Kidney (tissue), 14 donors: ENCODE measurements around the gene CCDC191. TPM values are rescaled to one million over a fixed set of nuclear protein-coding genes. Genes with fewer than 3 reads are reported as not detected.

Source experiments
- DNase-seq, 5 donors: peaks; one replicate each; pipeline ENCODE4 v3.0.0-alpha.2; 2013 to 2020
- FAIRE-seq: peaks from 2 replicates; lab custom pipeline; 2012; peaks lifted over from hg19 to GRCh38; lab: Jason Lieb, UNC
- H3K27ac ChIP-seq, 2 donors: one replicate each; pipeline ENCODE4 v1.7.0; 2013; ENCODE audit warnings: low read depth in 2 of 2, low read length in 2 of 2, inconsistent platforms in 1 of 2
- H3K27me3 ChIP-seq: one replicate; pipeline ENCODE4 v1.7.1; 2013; ENCODE audit warnings: low read length, inconsistent platforms; ENCODE audit not compliant: control insufficient read depth, insufficient read depth
- H3K36me3 ChIP-seq, 3 donors: one replicate each; pipeline versions ENCODE4 v1.7.0 to v1.7.1; 2013; ENCODE audit warnings: low read length in 3 of 3, control low read depth in 1 of 3, inconsistent platforms in 1 of 3; ENCODE audit not compliant: insufficient read depth in 3 of 3, control insufficient read depth in 2 of 3
- H3K4me1 ChIP-seq, 3 donors: one replicate each; pipeline versions ENCODE4 v1.7.0 to v1.7.1; 2013; ENCODE audit warnings: low read length in 3 of 3, inconsistent platforms in 1 of 3, low read depth in 1 of 3; ENCODE audit not compliant: control insufficient read depth in 2 of 3, insufficient read depth in 2 of 3
- H3K4me3 ChIP-seq, 3 donors: one replicate each; pipeline versions ENCODE4 v1.7.0 to v1.8.1; 2013; ENCODE audit warnings: low read length in 3 of 3, control low read depth in 1 of 3, inconsistent platforms in 1 of 3
- H3K9ac ChIP-seq, 3 donors: one replicate each; pipeline versions ENCODE4 v1.7.0 to v1.7.1; 2013; ENCODE audit warnings: low read length in 3 of 3, control low read depth in 1 of 3, inconsistent platforms in 1 of 3
- H3K9me3 ChIP-seq, 3 donors: one replicate each; pipeline versions ENCODE4 v1.7.0 to v1.7.1; 2013; ENCODE audit warnings: low read length in 3 of 3, control low read depth in 1 of 3, inconsistent platforms in 1 of 3; ENCODE audit not compliant: control insufficient read depth in 2 of 3, insufficient read depth in 1 of 3
- intact Hi-C: fragments of 100-400 bp; cut with DNase I; formaldehyde crosslinking; loops from one replicate; pipeline ENCODE4 v1.11.1; 2022
- polyA plus RNA-seq: library from polyadenylated mRNA; stranded (reverse); fragments of 350-450 nt; fragmentation: Illumina TruSeq; extraction: RNeasy Lipid Tissue Mini Kit (QIAGEN cat#74804); gene quantifications from one replicate; pipeline ENCODE4 v1.2.3, GENCODE V29; 2014; ENCODE audit warnings: low read depth, low replicate concordance; ENCODE audit not compliant: insufficient read depth
- total RNA-seq: library from RNA; stranded (reverse); fragmentation: NEBNext Ultra II Directional; extraction: Animal tissue kit (Norgen Biotek cat#: 25700); gene quantifications from one replicate; pipeline ENCODE4 v1.2.1, GENCODE V29; 2021
- TF ChIP-seq, protein P1 (sequence below): IDR thresholded peaks from 3 replicates; pipeline ENCODE4 v1.5.1; 2012; ENCODE audit warnings: mild to moderate bottlenecking, moderate library complexity, borderline replicate concordance; ENCODE audit not compliant: insufficient read depth; ENCODE audit errors: extremely low read depth
- donor health status: control.
- donor health status: control.
- donor health status: control.
- donor health status: control.
- donor health status: control.
- donor health status: DM: yes; HTN: yes; CAD: no.
- donor health status: Normal renal cell carcinoma (clear cell type).

CCDC191 gene
- total and polyA plus RNA-seq, 2 donors from 2014 or later = 3.7 to 11.7 TPM

DNA sequence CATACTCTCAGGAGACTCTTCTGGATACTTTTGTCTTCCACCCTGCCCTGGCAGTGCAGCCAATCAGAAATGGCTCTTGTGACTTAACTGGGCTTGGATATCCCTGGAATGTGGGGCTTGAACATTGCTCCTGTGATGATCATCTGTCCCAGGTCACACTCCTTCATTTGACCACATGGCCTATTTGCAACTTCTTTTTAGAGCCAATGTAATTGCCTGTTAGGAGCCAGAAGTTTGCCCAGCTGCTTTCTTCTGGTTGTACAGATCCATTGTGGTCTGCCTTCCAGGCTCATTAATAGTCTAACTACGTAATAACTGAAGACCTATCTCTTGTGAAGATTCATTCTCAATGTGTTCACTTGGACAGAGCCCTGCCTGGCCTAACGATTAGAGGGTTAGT is 30.0 kb upstream of the CCDC191 start:
- Histone ChIP-seq H3K27ac (no peak overlapping the region), H3K36me3 (peaks cover 2 to 21% (median 6%) of the 10 kb centered on the region in 3 donors), H3K27me3 (no peaks in the 10 kb centered on the region), H3K9ac (no peak overlapping the region), H3K4me1 (no peaks in the 10 kb centered on the region), H3K9me3 (no peaks in the 10 kb centered on the region), H3K4me3 (no peak overlapping the region)
- TF ChIP-seq, protein P1, sequence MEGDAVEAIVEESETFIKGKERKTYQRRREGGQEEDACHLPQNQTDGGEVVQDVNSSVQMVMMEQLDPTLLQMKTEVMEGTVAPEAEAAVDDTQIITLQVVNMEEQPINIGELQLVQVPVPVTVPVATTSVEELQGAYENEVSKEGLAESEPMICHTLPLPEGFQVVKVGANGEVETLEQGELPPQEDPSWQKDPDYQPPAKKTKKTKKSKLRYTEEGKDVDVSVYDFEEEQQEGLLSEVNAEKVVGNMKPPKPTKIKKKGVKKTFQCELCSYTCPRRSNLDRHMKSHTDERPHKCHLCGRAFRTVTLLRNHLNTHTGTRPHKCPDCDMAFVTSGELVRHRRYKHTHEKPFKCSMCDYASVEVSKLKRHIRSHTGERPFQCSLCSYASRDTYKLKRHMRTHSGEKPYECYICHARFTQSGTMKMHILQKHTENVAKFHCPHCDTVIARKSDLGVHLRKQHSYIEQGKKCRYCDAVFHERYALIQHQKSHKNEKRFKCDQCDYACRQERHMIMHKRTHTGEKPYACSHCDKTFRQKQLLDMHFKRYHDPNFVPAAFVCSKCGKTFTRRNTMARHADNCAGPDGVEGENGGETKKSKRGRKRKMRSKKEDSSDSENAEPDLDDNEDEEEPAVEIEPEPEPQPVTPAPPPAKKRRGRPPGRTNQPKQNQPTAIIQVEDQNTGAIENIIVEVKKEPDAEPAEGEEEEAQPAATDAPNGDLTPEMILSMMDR = no peak
- no peak for FAIRE-seq
- intact Hi-C loops = no loop called here
- DNase-seq = no peak

DNA sequence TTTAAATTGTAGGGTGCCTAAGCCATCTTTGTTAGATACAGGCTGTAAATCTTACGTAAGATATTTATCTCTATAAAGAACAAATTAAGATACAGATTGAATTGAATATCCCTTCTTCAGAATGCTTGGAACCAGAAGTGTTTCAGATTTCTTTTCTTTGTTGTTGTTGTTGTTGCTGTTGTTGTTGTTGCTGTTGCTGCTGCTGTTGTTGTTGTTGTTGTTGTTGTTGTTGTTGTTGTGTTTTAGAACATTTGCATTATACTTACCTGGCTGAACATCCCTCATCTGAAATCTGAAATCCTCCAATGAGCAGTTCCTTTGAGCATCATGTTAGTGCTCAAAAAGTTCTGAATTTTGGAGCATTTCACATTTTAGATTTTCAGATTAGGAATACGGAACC is 26.8 kb upstream of the CCDC191 start:
- H3K27ac ChIP-seq = no peak overlapping the region
- no peak overlapping the region for H3K4me3 ChIP-seq
- H3K4me1 ChIP-seq = no peaks in the 10 kb centered on the region
- intact Hi-C loops = no loop called here
- H3K9ac ChIP-seq = no peak overlapping the region
- H3K27me3 ChIP-seq = no peaks in the 10 kb centered on the region
- TF ChIP-seq, protein P1 = no peak
- H3K36me3 ChIP-seq = peaks cover 2 to 34% (median 12%) of the 10 kb centered on the region in 3 donors
- no peaks in the 10 kb centered on the region for H3K9me3 ChIP-seq
- FAIRE-seq = no peak
- no peak for DNase-seq

GRCh38 chr3:114081037-114081436 is 24.7 kb upstream of the CCDC191 start:
- H3K9me3 ChIP-seq = no peaks in the 10 kb centered on the region
- DNase-seq = no peak
- intact Hi-C loops = no loop called here
- H3K9ac ChIP-seq = no peak overlapping the region
- H3K4me1 ChIP-seq = no peaks in the 10 kb centered on the region
- peaks cover 8 to 40% (median 21%) of the 10 kb centered on the region in 3 donors for H3K36me3 ChIP-seq
- H3K27me3 ChIP-seq = no peaks in the 10 kb centered on the region
- no peak overlapping the region for H3K4me3 ChIP-seq
- FAIRE-seq = no peak
- peak overlapping the region in 1 of 2 donors; percentile 23 for H3K27ac ChIP-seq
- TF ChIP-seq, protein P1 = no peak

DNA sequence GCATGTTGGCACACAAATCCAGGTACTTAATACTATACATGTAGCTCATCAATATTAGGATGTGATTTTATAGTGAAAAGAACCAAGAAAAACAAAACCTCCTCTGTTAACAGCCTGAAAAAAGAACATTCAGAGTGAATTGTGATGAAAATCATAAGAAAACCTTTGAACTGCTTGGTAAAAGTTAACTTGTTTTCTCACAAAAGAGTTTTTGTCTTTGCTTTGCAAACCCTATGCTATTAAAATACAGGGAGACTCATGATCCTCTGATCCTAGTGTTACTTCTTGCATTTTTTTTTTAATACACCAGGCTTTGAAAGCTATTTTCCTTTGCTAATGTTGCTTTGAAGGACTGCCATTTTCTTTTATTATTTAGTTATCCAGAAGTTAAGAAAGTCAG is 23.9 kb upstream of the CCDC191 start:
- peak overlapping the region in 2 of 3 donors; percentile 2 to 35 for H3K4me3 ChIP-seq
- no peaks in the 10 kb centered on the region for H3K9me3 ChIP-seq
- peak overlapping the region in 1 of 2 donors; percentile 23 for H3K27ac ChIP-seq
- FAIRE-seq (no peak), DNase-seq (no peak)
- TF ChIP-seq, protein P1 = no peak
- peaks cover 8 to 34% (median 21%) of the 10 kb centered on the region in 3 donors for H3K36me3 ChIP-seq
- no peaks in the 10 kb centered on the region for H3K4me1 ChIP-seq
- H3K27me3 ChIP-seq = no peaks in the 10 kb centered on the region
- H3K9ac ChIP-seq = peak overlapping the region in 1 of 3 donors; percentile 22
- intact Hi-C loops = no loop called here
